Smooth muscle cell (in vitro differentiated cells): ENCODE results near the gene TLK1. TPM values are rescaled to one million over a fixed set of nuclear protein-coding genes. Genes with fewer than 3 reads are reported as not detected.
"Not testable (repeated sequence)": the region's sequence is repeated elsewhere in the genome, so short reads cannot be mapped to it uniquely, and the experiment has no call there.

Experiments used
- DNase-seq: peaks from one replicate; lab custom pipeline; 2025; ENCODE audit not compliant: unreplicated experiment; lab: John Stamatoyannopoulos, UW
- H2AFZ ChIP-seq: fragments of 200-600 bp; sonication (generic); 2 replicates; pipeline ENCODE4 v1.6.0; 2016; ENCODE audit warnings: antibody characterized with exemption, low read depth, mild to moderate bottlenecking
- H3F3A ChIP-seq: fragments of 200-600 bp; sonication (generic); 2 replicates; pipeline ENCODE4 v1.6.0; 2017; ENCODE audit warnings: antibody characterized with exemption, low read depth
- H3K27ac ChIP-seq: fragments of 200-600 bp; sonication (generic); 2 replicates; pipeline ENCODE4 v1.5.1; 2016; ENCODE audit warnings: low read depth, mild to moderate bottlenecking
- H3K27me3 ChIP-seq: fragments of 200-600 bp; sonication (generic); 2 replicates; pipeline ENCODE4 v1.6.1; 2016; ENCODE audit warnings: low read depth, mild to moderate bottlenecking
- H3K36me3 ChIP-seq: fragments of 200-600 bp; sonication (generic); 2 replicates; pipeline ENCODE4 v1.5.1; 2016; ENCODE audit warnings: low read depth
- H3K4me1 ChIP-seq: fragments of 200-600 bp; sonication (generic); 2 replicates; pipeline ENCODE4 v1.5.1; 2016; ENCODE audit warnings: low read depth
- H3K4me2 ChIP-seq: fragments of 200-600 bp; sonication (generic); 2 replicates; pipeline ENCODE4 v1.6.0; 2016; ENCODE audit warnings: mild to moderate bottlenecking
- H3K4me3 ChIP-seq: fragments of 200-600 bp; sonication (generic); 2 replicates; pipeline ENCODE4 v1.5.1; 2016; ENCODE audit warnings: mild to moderate bottlenecking
- H3K79me2 ChIP-seq: fragments of 200-600 bp; sonication (generic); 2 replicates; pipeline ENCODE4 v1.6.0; 2016; ENCODE audit warnings: low read depth, mild to moderate bottlenecking
- H3K9ac ChIP-seq: fragments of 200-600 bp; sonication (generic); 2 replicates; pipeline ENCODE4 v1.6.0; 2016; ENCODE audit warnings: low read depth
- H3K9me3 ChIP-seq: fragments of 200-600 bp; sonication (generic); replicated peaks from 2 replicates; pipeline ENCODE4 v1.5.1; 2016; ENCODE audit warnings: low read depth
- H4K20me1 ChIP-seq: fragments of 200-600 bp; sonication (generic); 2 replicates; pipeline ENCODE4 v1.6.0; 2016; ENCODE audit warnings: low read depth
- CTCF ChIP-seq: fragments of 200-600 bp; sonication (generic); IDR thresholded peaks from 2 replicates; pipeline ENCODE4 v1.5.1; 2017; ENCODE audit warnings: borderline replicate concordance, mild to moderate bottlenecking, antibody characterized with exemption; ENCODE audit not compliant: insufficient read depth, poor library complexity, severe bottlenecking
- WGBS: methylation state at CpG from one replicate; pipeline ENCODE4 v1.1.7; 2016; ENCODE audit warnings: low lambda C conversion rate; 5-methylcytosine and 5-hydroxymethylcytosine counted together
- polyA plus RNA-seq: library from polyadenylated mRNA; unstranded; fragments of >200 nt; fragmentation: Nextera tagmentation; extraction: Ambion mirVana; gene quantifications from 2 replicates; pipeline ENCODE4 v1.2.1, GENCODE V29; 2016
- total RNA-seq: library from RNA; depleted of rRNA; stranded (reverse); fragments of >200 nt; gene quantifications from 2 replicates; pipeline ENCODE4 v1.2.3, GENCODE V29; 2014

Gene TLK1
- total and polyA plus RNA-seq, 2 experiments from 2014 or later, result 3.2 to 20.0 TPM

GRCh38 chr2:171095014-171095582, 65.6 kb downstream of the TLK1 start:
- H3F3A ChIP-seq, result no peaks in the 10 kb centered on the region
- no peak for DNase-seq
- H3K27me3 ChIP-seq, result no peaks in the 10 kb centered on the region
- no peak overlapping the region for H3K9ac ChIP-seq
- H4K20me1 ChIP-seq, result peaks cover 52% of the 10 kb centered on the region
- H3K79me2 ChIP-seq, result peaks cover 77% of the 10 kb centered on the region
- WGBS, result 76% methylated on average over 2 of the region's 2 CpGs
- H3K4me1 ChIP-seq, result no peaks in the 10 kb centered on the region
- no peak overlapping the region for H3K27ac ChIP-seq
- H3K4me3 ChIP-seq, result no peak overlapping the region
- TF ChIP-seq CTCF, result no peak
- H2AFZ ChIP-seq, result no peak overlapping the region
- no peak overlapping the region for H3K4me2 ChIP-seq
- peaks cover 15% of the 10 kb centered on the region for H3K9me3 ChIP-seq
- peaks cover 6% of the 10 kb centered on the region for H3K36me3 ChIP-seq

- H3K4me3 ChIP-seq, H2AFZ ChIP-seq, H3K27me3 ChIP-seq, H3F3A ChIP-seq, H3K9me3 ChIP-seq, H3K4me1 ChIP-seq, H3K27ac ChIP-seq, DNase-seq, H3K4me2 ChIP-seq, H3K36me3 ChIP-seq, H3K9ac ChIP-seq: not testable (repeated sequence)
- Histone ChIP-seq H3K79me2 (peaks cover 65% of the 10 kb centered on the region), H4K20me1 (peaks cover 58% of the 10 kb centered on the region)
- 94% methylated on average over 11 of the region's 11 CpGs for WGBS
These were observed 69.2 kb downstream of the TLK1 start for GRCh38 chr2:171091517-171091916.

DNA sequence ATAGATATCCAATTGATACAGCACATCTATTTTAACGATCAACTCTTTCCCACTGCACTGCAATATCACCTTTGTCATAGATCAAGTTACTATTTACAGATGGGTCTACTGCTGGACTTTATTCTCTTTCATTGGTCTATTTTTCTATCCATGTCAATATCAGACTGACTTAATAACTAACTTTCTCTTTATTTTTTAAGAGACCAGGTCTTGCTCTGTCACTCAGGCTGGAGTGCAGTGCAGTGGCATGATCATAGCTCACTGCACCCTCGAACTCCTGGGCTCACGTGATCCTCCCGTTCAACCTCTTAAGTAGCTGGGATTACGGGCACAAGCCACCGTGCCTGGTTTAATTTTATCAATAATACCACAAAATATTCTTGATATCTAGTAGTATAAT, 71.2 kb downstream of the TLK1 start:
- no peak overlapping the region for H3K4me3 ChIP-seq
- H3F3A ChIP-seq, result no peaks in the 10 kb centered on the region
- H3K9me3 ChIP-seq, result no peaks in the 10 kb centered on the region
- no peak for DNase-seq
- no peaks in the 10 kb centered on the region for H3K27me3 ChIP-seq
- peaks cover 65% of the 10 kb centered on the region for H3K79me2 ChIP-seq
- 99% methylated on average over 6 of the region's 6 CpGs for WGBS
- no peak overlapping the region for H3K9ac ChIP-seq
- no peaks in the 10 kb centered on the region for H3K4me1 ChIP-seq
- no peaks in the 10 kb centered on the region for H3K36me3 ChIP-seq
- no peak overlapping the region for H2AFZ ChIP-seq
- no peak overlapping the region for H3K27ac ChIP-seq
- no peak overlapping the region for H3K4me2 ChIP-seq
- no peak for TF ChIP-seq CTCF
- H4K20me1 ChIP-seq, result peaks cover 60% of the 10 kb centered on the region

GRCh38 chr2:171088057-171088834, 72.4 kb downstream of the TLK1 start:
- no peaks in the 10 kb centered on the region for H3K9me3 ChIP-seq
- H3K79me2 ChIP-seq, result peaks cover 63% of the 10 kb centered on the region
- no peak overlapping the region for H2AFZ ChIP-seq
- no peak overlapping the region for H3K4me3 ChIP-seq
- H3K4me1 ChIP-seq, result no peaks in the 10 kb centered on the region
- no peak overlapping the region for H3K9ac ChIP-seq
- H3K27me3 ChIP-seq, result no peaks in the 10 kb centered on the region
- 96% methylated on average over 5 of the region's 5 CpGs for WGBS
- peaks cover 60% of the 10 kb centered on the region for H4K20me1 ChIP-seq
- H3K27ac ChIP-seq, result no peak overlapping the region
- no peak for DNase-seq
- H3K36me3 ChIP-seq, result no peaks in the 10 kb centered on the region
- TF ChIP-seq CTCF, result no peak
- no peak overlapping the region for H3K4me2 ChIP-seq
- H3F3A ChIP-seq, result no peaks in the 10 kb centered on the region
